CD14-positive monocyte (primary cell): Measurements from ENCODE around the gene HAND2. TPM values are rescaled to one million over a fixed set of nuclear protein-coding genes. Genes with fewer than 3 reads are reported as not detected.

ENCODE experiments used
- DNase-seq, 3 donors: peaks; one replicate each; pipeline ENCODE4 v3.0.0-alpha.2; 2011 to 2022
- H2AFZ ChIP-seq: 2 replicates; pipeline ENCODE4 v1.6.0; 2012; ENCODE audit warnings: mild to moderate bottlenecking, low read depth, low read length, inconsistent platforms; ENCODE audit not compliant: insufficient read depth, poor library complexity, severe bottlenecking
- H3K27ac ChIP-seq, 2 donors: 1 replicate in 1 of 2; 2 replicates in 1 of 2; pipeline ENCODE4 v1.5.1; 2012 to 2013; ENCODE audit warnings: low read length in 2 of 2, control low read depth in 1 of 2, inconsistent platforms in 1 of 2, low read depth in 1 of 2, mild to moderate bottlenecking in 1 of 2
- H3K27me3 ChIP-seq, 2 donors: one replicate each; pipeline versions ENCODE4 v1.6.0 to v1.6.1; 2011 to 2013; ENCODE audit warnings: low read length in 2 of 2; ENCODE audit not compliant: control insufficient read depth in 2 of 2, insufficient read depth in 2 of 2
- H3K36me3 ChIP-seq, 2 donors: replicated peaks in 1 of 2; 1 replicate in 1 of 2; 2 replicates in 1 of 2; pipeline versions ENCODE4 v1.5.1 to v1.6.1; 2012 to 2013; ENCODE audit warnings: low read length in 2 of 2, control low read depth in 1 of 2, inconsistent platforms in 1 of 2, mild to moderate bottlenecking in 1 of 2; ENCODE audit not compliant: insufficient read depth in 2 of 2, control insufficient read depth in 1 of 2
- H3K4me1 ChIP-seq, 2 donors: 1 replicate in 1 of 2; 2 replicates in 1 of 2; pipeline versions ENCODE4 v1.5.1 to v1.6.1; 2012 to 2013; ENCODE audit warnings: low read length in 2 of 2, control low read depth in 1 of 2, inconsistent platforms in 1 of 2, mild to moderate bottlenecking in 1 of 2, moderate library complexity in 1 of 2; ENCODE audit not compliant: insufficient read depth in 2 of 2, control insufficient read depth in 1 of 2
- H3K4me2 ChIP-seq: replicated peaks from 2 replicates; pipeline ENCODE3; 2012; ENCODE audit warnings: low read length, moderate library complexity, mild to moderate bottlenecking; ENCODE audit not compliant: poor library complexity, severe bottlenecking; ENCODE audit errors: extremely low read depth
- H3K4me3 ChIP-seq, 3 experiments: fragments of 200-600 bp in 1 of 3; sonication (generic) in 1 of 3; replicated peaks in 1 of 3; 1 replicate in 2 of 3; 2 replicates in 1 of 3; pipeline ENCODE4 v1.5.1; 2011 to 2013; ENCODE audit warnings: low read length in 3 of 3, mild to moderate bottlenecking in 3 of 3, control low read depth in 2 of 3, low read depth in 2 of 3, inconsistent platforms in 1 of 3, moderate library complexity in 1 of 3
- H3K79me2 ChIP-seq: 2 replicates; pipeline ENCODE4 v1.6.0; 2012; ENCODE audit warnings: mild to moderate bottlenecking, control low read depth, inconsistent platforms, low read length, moderate library complexity; ENCODE audit not compliant: insufficient read depth
- H3K9ac ChIP-seq: 2 replicates; pipeline ENCODE4 v1.6.0; 2017; ENCODE audit warnings: low read length, mild to moderate bottlenecking; ENCODE audit not compliant: insufficient read depth, poor library complexity, severe bottlenecking
- H3K9me3 ChIP-seq, 2 donors: replicated peaks in 1 of 2; 1 replicate in 1 of 2; 2 replicates in 1 of 2; pipeline versions ENCODE4 v1.5.1 to v1.6.1; 2012 to 2013; ENCODE audit warnings: low read length in 2 of 2, control low read depth in 1 of 2; ENCODE audit not compliant: control insufficient read depth in 1 of 2, insufficient read depth in 1 of 2
- H4K20me1 ChIP-seq: 2 replicates; pipeline ENCODE4 v1.6.0; 2012; ENCODE audit warnings: mild to moderate bottlenecking, low read length, control low read depth, moderate library complexity; ENCODE audit not compliant: insufficient read depth
- H3K27ac Mint-ChIP-seq, 7 donors: one replicate each; pipeline ENCODE4 v1.8.0; 2020; ENCODE audit warnings: mild to moderate bottlenecking in 7 of 7, mixed read lengths in 7 of 7, moderate library complexity in 6 of 7, inconsistent platforms in 2 of 7
- H3K27me3 Mint-ChIP-seq, 3 donors: one replicate each; pipeline ENCODE4 v1.8.0; 2021 to 2022; ENCODE audit warnings: low read depth in 3 of 3, mild to moderate bottlenecking in 3 of 3, mixed read lengths in 3 of 3, moderate library complexity in 3 of 3, inconsistent platforms in 1 of 3
- H3K36me3 Mint-ChIP-seq, 2 donors: one replicate each; pipeline ENCODE4 v1.8.0; 2020; ENCODE audit warnings: mixed read lengths in 2 of 2, inconsistent platforms in 1 of 2, mild to moderate bottlenecking in 1 of 2
- H3K4me1 Mint-ChIP-seq: one replicate; pipeline ENCODE4 v1.8.0; 2020; ENCODE audit warnings: mild to moderate bottlenecking, mixed read lengths
- H3K4me3 Mint-ChIP-seq, 2 donors: one replicate each; pipeline ENCODE4 v1.8.0; 2020; ENCODE audit warnings: mild to moderate bottlenecking in 2 of 2, mixed read lengths in 2 of 2, moderate library complexity in 1 of 2
- H3K9me3 Mint-ChIP-seq, 7 donors: one replicate each; pipeline ENCODE4 v1.8.0; 2020 to 2022; ENCODE audit warnings: mixed read lengths in 7 of 7, mild to moderate bottlenecking in 6 of 7, moderate library complexity in 6 of 7, inconsistent platforms in 2 of 7
- WGBS: methylation state at CpG from one replicate; pipeline ENCODE4 v1.1.5; 2013; ENCODE audit warnings: missing lambda C conversion rate; ENCODE audit not compliant: insufficient coverage; 5-methylcytosine and 5-hydroxymethylcytosine counted together
- intact Hi-C, 2 donors: fragments of 100-400 bp; cut with micrococcal nuclease; formaldehyde crosslinking; loops; one replicate each; pipeline versions ENCODE4 v1.15.0 to v1.15.1; 2023
- polyA plus RNA-seq, 3 donors: library from polyadenylated mRNA; depleted of rRNA in 1 of 3; unstranded in 2 of 3; stranded (reverse) in 1 of 3; fragments of 300-500 nt in 2 of 3; fragments of >200 nt in 1 of 3; fragmentation: Illumina TruSeq in 2 of 3; gene quantifications; 1 replicate in 2 of 3; 2 replicates in 1 of 3; pipeline ENCODE4 v1.2.3, GENCODE V29; 2012 to 2021
- TF ChIP-seq, protein P1 (sequence below): fragments of 200-600 bp; IDR thresholded peaks from one replicate; pipeline ENCODE4 v1.8.0; 2022; ENCODE audit warnings: antibody characterized with exemption, mild to moderate bottlenecking

Gene HAND2
- polyA plus RNA-seq, 3 donors: not detected

DNA sequence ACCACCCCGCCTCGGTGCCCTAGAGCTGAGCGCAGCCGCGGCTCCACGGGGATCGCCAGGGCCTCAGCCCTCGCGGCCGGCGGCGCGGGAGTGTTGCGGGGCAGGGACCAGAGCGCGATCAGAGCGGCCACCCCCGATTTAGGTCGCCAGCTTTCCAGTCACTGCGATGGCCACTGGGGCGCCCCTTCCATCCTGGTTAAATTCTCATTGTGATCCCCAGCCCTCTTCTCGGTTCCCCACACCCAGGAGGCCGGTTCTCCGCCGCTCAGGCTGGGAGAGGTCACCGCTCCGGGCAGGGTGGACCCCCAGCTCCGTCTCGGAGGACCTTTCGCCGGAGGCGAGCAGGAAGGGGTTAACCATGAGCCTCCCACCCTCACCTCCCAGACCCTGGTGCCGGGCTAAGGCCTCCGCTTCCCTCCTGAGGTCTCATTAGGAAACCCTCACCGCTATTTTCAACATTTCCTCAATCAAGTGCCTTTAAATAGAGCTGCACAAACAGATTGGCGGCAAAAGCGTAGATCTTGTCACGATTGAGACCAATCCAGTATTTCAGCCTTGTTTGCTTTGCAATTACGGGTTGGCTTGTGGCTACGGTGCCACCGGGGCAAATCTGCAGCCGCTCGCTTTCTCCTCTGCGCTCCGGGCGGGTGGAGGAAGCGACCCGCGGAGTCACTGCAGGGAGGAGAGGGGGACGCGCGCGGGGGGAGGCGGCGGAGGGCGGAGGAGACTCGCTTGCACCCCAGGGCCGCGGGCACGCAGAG is 8.3 kb upstream of the HAND2 start:
- no peak overlapping the region for H3K27ac ChIP-seq
- Mint-ChIP-seq H3K27me3 (peaks cover 89 to 95% (median 92%) of the 10 kb centered on the region in 3 donors), H3K36me3 (peaks cover 0 to 6% of the 10 kb centered on the region in 2 donors), H3K4me1 (peaks cover 27% of the 10 kb centered on the region), H3K4me3 (peak overlapping the region; percentile 81 to 96), H3K9me3 (peaks cover 0 to 35% (median 14%) of the 10 kb centered on the region in 7 donors), H3K27ac (no peak overlapping the region)
- no peaks in the 10 kb centered on the region for H4K20me1 ChIP-seq
- intact Hi-C loops: no loop called here
- peak in 2 of 3 donors; percentile 33 to 42 for DNase-seq
- H3K4me1 ChIP-seq: peaks cover 18 to 22% of the 10 kb centered on the region in 2 donors
- peaks cover 4 to 37% of the 10 kb centered on the region in 2 donors for H3K9me3 ChIP-seq
- peaks cover 89 to 98% of the 10 kb centered on the region in 2 donors for H3K27me3 ChIP-seq
- peak overlapping the region; percentile 45 for H3K9ac ChIP-seq
- H3K4me2 ChIP-seq: peak overlapping the region; percentile 95
- TF ChIP-seq, protein P1, sequence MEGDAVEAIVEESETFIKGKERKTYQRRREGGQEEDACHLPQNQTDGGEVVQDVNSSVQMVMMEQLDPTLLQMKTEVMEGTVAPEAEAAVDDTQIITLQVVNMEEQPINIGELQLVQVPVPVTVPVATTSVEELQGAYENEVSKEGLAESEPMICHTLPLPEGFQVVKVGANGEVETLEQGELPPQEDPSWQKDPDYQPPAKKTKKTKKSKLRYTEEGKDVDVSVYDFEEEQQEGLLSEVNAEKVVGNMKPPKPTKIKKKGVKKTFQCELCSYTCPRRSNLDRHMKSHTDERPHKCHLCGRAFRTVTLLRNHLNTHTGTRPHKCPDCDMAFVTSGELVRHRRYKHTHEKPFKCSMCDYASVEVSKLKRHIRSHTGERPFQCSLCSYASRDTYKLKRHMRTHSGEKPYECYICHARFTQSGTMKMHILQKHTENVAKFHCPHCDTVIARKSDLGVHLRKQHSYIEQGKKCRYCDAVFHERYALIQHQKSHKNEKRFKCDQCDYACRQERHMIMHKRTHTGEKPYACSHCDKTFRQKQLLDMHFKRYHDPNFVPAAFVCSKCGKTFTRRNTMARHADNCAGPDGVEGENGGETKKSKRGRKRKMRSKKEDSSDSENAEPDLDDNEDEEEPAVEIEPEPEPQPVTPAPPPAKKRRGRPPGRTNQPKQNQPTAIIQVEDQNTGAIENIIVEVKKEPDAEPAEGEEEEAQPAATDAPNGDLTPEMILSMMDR: no peak
- no peaks in the 10 kb centered on the region for H3K79me2 ChIP-seq
- WGBS: under 1% methylated on average over 53 of the region's 60 CpGs
- H3K36me3 ChIP-seq: no peaks in the 10 kb centered on the region
- H3K4me3 ChIP-seq: peak overlapping the region; percentile 43 to 79 (median 45)
- peak overlapping the region; percentile 81 for H2AFZ ChIP-seq

DNA sequence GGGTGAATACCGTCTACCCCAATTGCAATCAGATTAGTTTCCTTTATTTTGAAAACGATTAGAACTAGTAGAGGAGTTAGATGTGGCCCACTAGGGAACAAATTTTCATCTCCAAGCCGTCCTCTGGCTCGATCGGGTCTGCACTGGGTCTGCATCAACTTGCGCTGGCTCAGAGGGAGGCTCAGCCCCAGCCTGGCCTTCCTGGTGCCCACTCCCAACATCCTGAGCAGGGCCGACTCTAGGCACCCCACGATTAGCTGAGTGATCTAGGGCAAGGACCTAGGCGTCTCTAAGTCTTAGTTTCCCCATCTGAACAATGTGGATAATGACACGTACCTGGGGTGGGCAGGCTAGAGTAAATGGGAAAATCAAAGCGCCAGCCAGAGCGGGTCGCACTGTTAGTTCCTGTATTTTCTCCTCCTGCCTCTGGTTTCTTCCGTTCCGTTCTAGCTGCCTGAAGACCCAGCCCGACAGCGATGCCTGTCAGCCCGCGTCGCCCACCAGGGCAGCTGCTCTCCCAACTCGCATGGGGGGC is 7.7 kb upstream of the HAND2 start:
- peak overlapping the region; percentile 43 to 79 (median 45) for H3K4me3 ChIP-seq
- Mint-ChIP-seq H3K4me3 (peak overlapping the region; percentile 81 to 96), H3K36me3 (peaks cover 0 to 6% of the 10 kb centered on the region in 2 donors), H3K9me3 (peaks cover 0 to 40% (median 14%) of the 10 kb centered on the region in 7 donors), H3K27ac (peak overlapping the region in 1 of 7 donors; percentile 60), H3K27me3 (peaks cover 93 to 99% (median 95%) of the 10 kb centered on the region in 3 donors), H3K4me1 (peaks cover 27% of the 10 kb centered on the region)
- peak overlapping the region; percentile 81 for H2AFZ ChIP-seq
- H4K20me1 ChIP-seq: no peaks in the 10 kb centered on the region
- H3K4me1 ChIP-seq: peaks cover 18 to 22% of the 10 kb centered on the region in 2 donors
- TF ChIP-seq, protein P1: no peak
- H3K27ac ChIP-seq: no peak overlapping the region
- 4% methylated on average over 19 of the region's 21 CpGs for WGBS
- H3K36me3 ChIP-seq: no peaks in the 10 kb centered on the region
- H3K9me3 ChIP-seq: peaks cover 4 to 43% of the 10 kb centered on the region in 2 donors
- no peaks in the 10 kb centered on the region for H3K79me2 ChIP-seq
- H3K27me3 ChIP-seq: peaks cover 89 to 98% of the 10 kb centered on the region in 2 donors
- H3K4me2 ChIP-seq: peak overlapping the region; percentile 95
- peak in 2 of 3 donors; percentile 47 to 58 for DNase-seq
- intact Hi-C loops: no loop called here
- H3K9ac ChIP-seq: peak overlapping the region; percentile 45
